AG10803 (cell line): ENCODE data around the gene LACTB.

Source experiments
- DNase-seq: peaks from one replicate; pipeline ENCODE4 v3.0.0; 2010; ENCODE audit warnings: low read depth
- H3K4me3 ChIP-seq: 2 replicates; pipeline ENCODE4 v1.5.1; 2011; ENCODE audit warnings: mild to moderate bottlenecking, low read length, control low read depth
- TF ChIP-seq, protein P1 (sequence below): conservative IDR thresholded peaks from 2 replicates; pipeline ENCODE4 v1.5.1; 2011; ENCODE audit warnings: mild to moderate bottlenecking, low read length, control low read depth, inconsistent platforms

The LACTB gene

DNA sequence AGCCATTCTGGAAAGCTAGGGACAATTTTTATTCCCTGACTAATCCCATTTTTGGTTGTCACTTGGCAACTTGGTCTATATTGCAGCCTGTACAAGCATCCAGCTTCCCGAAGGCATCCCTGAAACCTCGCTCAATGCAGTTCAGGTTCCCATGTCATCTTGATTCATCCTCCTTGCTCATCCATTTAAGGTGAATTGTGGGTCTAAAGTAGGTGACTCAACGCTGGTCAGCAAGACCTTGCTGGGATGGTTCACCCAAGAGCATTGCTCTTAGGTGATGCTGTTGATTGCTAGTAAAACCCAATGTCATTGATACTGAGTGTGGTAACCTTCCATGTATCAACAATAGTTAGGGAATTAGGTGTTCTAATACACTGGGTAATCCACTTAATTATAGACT lies 54.6 kb downstream of the LACTB start:
- TF ChIP-seq, protein P1, sequence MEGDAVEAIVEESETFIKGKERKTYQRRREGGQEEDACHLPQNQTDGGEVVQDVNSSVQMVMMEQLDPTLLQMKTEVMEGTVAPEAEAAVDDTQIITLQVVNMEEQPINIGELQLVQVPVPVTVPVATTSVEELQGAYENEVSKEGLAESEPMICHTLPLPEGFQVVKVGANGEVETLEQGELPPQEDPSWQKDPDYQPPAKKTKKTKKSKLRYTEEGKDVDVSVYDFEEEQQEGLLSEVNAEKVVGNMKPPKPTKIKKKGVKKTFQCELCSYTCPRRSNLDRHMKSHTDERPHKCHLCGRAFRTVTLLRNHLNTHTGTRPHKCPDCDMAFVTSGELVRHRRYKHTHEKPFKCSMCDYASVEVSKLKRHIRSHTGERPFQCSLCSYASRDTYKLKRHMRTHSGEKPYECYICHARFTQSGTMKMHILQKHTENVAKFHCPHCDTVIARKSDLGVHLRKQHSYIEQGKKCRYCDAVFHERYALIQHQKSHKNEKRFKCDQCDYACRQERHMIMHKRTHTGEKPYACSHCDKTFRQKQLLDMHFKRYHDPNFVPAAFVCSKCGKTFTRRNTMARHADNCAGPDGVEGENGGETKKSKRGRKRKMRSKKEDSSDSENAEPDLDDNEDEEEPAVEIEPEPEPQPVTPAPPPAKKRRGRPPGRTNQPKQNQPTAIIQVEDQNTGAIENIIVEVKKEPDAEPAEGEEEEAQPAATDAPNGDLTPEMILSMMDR: no peak
- no peak for DNase-seq
- H3K4me3 ChIP-seq: no peak overlapping the region

DNA sequence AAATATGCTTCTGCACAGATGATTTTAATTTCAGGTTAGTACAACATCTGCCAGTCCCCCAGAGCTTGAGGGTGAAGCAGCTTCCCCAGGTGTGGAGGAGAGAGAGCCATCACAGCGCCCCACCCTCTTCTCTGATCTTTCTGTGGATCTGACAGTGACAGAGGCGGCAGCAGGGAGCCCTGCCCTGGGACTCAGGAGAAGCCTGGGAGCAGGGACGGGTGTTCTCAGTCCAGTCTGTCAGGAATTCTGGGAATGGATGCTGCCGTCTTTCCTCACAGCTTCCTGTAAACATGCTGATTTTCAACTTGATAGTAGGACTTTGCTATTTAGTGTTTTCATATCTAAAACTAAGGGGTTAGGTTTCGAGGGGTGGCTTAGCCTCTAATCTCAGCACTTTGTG lies 56.4 kb downstream of the LACTB start:
- no peak for DNase-seq
- TF ChIP-seq, protein P1: no peak
- H3K4me3 ChIP-seq: no peak overlapping the region

DNA sequence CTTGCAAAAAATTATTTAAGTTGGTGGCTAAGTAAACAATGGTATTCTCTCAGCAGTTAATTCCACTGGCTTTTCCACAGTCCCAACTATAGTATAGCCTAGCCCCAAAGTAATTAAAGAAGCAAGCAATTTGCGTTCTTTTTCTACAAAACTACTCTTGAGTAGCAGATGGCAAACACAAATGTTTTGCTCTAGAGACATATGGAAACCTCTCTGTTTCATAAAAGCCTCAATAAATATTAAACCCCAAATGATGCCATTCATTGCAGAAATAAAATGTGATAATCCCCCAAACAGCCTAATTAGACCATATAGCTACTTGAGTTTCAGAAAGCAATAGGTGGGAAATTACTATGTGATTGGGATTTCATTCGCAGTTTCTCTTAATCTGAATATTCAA lies 59.1 kb downstream of the LACTB start:
- TF ChIP-seq, protein P1: no peak

DNA sequence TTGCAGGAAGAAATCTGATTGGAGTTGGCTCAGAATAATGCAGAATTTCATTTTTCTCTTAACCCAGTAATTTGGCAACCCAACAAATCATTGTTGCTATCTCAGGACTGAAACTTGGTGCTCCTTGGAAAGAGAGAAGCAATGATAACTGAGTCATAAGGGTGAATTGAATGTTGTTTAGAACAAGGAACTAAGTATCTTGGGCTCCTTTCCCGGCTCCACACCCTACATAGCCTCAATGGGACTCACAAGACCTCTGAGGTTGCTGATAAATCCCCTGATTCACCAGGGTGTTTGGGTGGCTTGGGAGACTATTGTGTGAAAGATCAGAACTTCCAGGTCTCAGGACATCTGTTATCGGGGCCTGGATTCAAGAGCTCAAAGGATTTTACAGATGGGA lies 60.0 kb downstream of the LACTB start:
- no peak for DNase-seq
- TF ChIP-seq, protein P1: no peak
- no peak overlapping the region for H3K4me3 ChIP-seq

More for the DNA sequence above, 59.1 kb downstream of the LACTB start:
- no peak overlapping the region for H3K4me3 ChIP-seq
- DNase-seq: no peak

DNA sequence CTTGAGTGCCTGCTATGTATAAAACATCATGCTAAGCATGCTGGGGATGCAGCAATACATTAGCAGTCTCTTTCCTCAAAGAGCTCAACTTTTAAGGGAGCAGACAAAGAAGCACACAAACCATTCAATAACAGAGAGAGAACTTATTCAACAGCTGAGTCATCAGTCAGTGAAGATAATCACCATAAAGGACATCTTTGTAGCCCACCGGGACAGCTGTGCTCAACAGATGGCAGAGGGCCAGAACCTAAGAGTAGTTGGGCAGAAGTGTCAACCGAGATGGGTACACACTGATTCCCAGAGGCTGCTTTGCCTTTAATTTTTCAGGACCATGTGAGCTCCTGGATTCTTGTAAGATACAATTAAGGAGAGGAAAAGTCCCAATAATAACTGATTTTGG lies 63.5 kb downstream of the LACTB start:
- H3K4me3 ChIP-seq: no peak overlapping the region
- TF ChIP-seq, protein P1: no peak
- no peak for DNase-seq

DNA sequence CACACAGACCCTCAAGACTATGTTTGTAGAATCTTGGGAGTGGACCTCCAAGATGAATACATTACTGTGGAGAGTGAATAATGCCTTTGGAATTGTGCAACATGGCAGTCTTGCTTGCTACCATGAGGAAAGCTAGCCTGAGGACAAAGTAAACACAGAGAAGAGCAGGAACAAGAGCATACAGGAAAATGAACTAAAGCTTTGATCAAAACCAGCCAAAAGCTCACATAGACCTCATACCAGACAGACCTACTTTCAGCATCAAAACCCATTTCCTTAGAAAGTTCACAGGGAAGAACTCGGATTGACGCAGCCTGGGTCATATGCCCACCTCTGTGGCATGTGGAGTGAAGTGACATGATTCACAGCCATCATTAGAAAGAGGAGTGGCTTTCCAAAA lies 64.4 kb downstream of the LACTB start:
- TF ChIP-seq, protein P1: no peak
- no peak overlapping the region for H3K4me3 ChIP-seq
- peak; percentile 76 for DNase-seq

DNA sequence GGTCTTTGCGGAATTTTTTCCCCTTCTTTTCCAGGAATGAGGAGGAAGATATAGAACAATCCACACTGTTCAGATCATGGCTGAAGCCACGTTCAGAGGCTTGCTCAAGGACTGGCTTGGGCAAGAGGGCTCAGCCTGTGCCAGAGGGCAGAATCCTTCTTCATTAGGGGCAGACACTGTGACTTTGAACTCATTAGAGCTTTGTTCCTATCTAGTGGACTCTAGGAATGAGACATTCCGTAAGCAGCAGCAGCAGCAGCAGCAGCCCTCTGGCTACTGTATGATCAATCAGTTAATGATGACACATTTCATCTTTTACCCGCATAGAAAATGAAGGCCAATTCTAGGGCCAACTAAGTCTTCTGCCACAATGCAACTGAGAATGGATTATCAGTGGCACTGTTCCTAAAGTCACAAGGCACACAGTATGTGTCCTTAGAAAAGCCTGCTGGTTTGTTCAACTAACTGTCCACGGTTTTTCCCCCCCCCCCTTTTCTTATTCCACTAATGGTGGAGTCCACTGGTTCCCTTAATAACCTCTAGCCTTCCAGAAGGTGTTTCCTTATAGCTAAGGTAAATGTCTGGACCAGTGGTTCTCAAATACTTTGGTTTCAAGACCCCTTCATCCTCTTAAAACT lies 66.0 kb downstream of the LACTB start:
- TF ChIP-seq, protein P1: no peak
- H3K4me3 ChIP-seq: no peak overlapping the region
- DNase-seq: no peak
